K562 (cell line): ENCODE data around the gene CARF. TPM values are rescaled to one million over a fixed set of nuclear protein-coding genes. Genes with fewer than 3 reads are reported as not detected.

Experiments
- HDAC1 ChIP-seq, 2 experiments: fragments of 450-650 bp; IDR thresholded peaks; 2 replicates each; pipeline ENCODE4 v1.6.1; 2016 to 2017; ENCODE audit warnings: inconsistent platforms in 1 of 2, mild to moderate bottlenecking in 1 of 2, moderate library complexity in 1 of 2
- MAFG ChIP-seq: fragments of 450-650 bp; conservative IDR thresholded peaks from 2 replicates; pipeline ENCODE4 v1.6.1; 2016; ENCODE audit warnings: missing genetic modification characterization, missing compliant biosample characterization
- MAZ ChIP-seq, 2 experiments: fragments of 450-650 bp in 1 of 2; sonication (generic) in 1 of 2; formaldehyde crosslinking; IDR thresholded peaks in 1 of 2; conservative IDR thresholded peaks in 1 of 2; 2 replicates each; pipeline versions ENCODE4 v1.4.0 to v1.5.0; 2020; ENCODE audit warnings: mild to moderate bottlenecking in 1 of 2, missing genetic modification reagents in 1 of 2
- NRF1 ChIP-seq, 2 experiments: fragments of 450-650 bp; IDR thresholded peaks in 1 of 2; conservative IDR thresholded peaks in 1 of 2; 2 replicates each; pipeline ENCODE4 v1.6.1; 2014; ENCODE audit warnings: mild to moderate bottlenecking in 2 of 2
- SP1 ChIP-seq: sonication (generic); formaldehyde crosslinking; IDR thresholded peaks from 2 replicates; pipeline ENCODE4 v1.8.1; 2022; ENCODE audit warnings: mild to moderate bottlenecking, missing genetic modification reagents
- SPI1 ChIP-seq: IDR thresholded peaks from 2 replicates; pipeline ENCODE4 v1.6.1; 2011; ENCODE audit warnings: low read depth, low read length, control low read depth, borderline replicate concordance
- ZNF785 ChIP-seq: fragments of 250-450 bp; sonication (Bioruptor Pico); IDR thresholded peaks from 2 replicates; pipeline ENCODE4 v1.4.0; 2020; ENCODE audit warnings: mild to moderate bottlenecking
- polyA plus RNA-seq, 8 experiments: library from polyadenylated mRNA; depleted of rRNA in 4 of 8; stranded (reverse) in 5 of 8; unstranded in 3 of 8; fragments of >200 nt; fragmentation: Nextera tagmentation in 2 of 8; fragmentation: Illumina TruSeq in 1 of 8; extraction: Ambion mirVana in 2 of 8; extraction: Trizol in 1 of 8; gene quantifications; 2 replicates each; pipeline versions ENCODE4 v1.2.1 to v1.2.3, GENCODE V29; 2011 to 2014; ENCODE audit warnings: inconsistent platforms in 1 of 8, missing spikeins in 1 of 8
- total RNA-seq, 7 experiments: library from RNA; depleted of rRNA in 6 of 7; stranded (reverse); fragments of >200 nt in 6 of 7; fragmentation: Illumina TruSeq in 2 of 7; extraction: Trizol in 2 of 7; gene quantifications; 2 replicates each; pipeline versions ENCODE4 v1.2.1 to v1.2.3, GENCODE V29; 2011 to 2021; ENCODE audit warnings: low replicate concordance in 1 of 7
- TF ChIP-seq, protein P1 (sequence below): fragments of 450-650 bp; IDR thresholded peaks from 2 replicates; pipeline ENCODE4 v1.7.1; 2018; ENCODE audit warnings: mild to moderate bottlenecking, low read depth; ENCODE audit not compliant: partially characterized antibody
- TF ChIP-seq, protein P2 (sequence below): fragments of 250-450 bp; sonication (Bioruptor Pico); IDR thresholded peaks from 2 replicates; pipeline ENCODE4 v1.4.0; 2020
- TF ChIP-seq, protein P3 (sequence below): IDR thresholded peaks from 2 replicates; pipeline ENCODE4 v1.6.1; 2014; ENCODE audit warnings: antibody characterized with exemption
- TF ChIP-seq, protein P4 (sequence below): IDR thresholded peaks from 2 replicates; pipeline ENCODE4 v1.6.1; 2012; ENCODE audit warnings: low read depth, low read length, improper control_type of control experiment, borderline replicate concordance
- TF ChIP-seq, protein P5 (sequence below), 2 experiments: IDR thresholded peaks; 2 replicates each; pipeline ENCODE4 v1.6.1; 2011; ENCODE audit warnings: borderline replicate concordance in 1 of 2, control low read depth in 1 of 2, low read depth in 1 of 2, low read length in 1 of 2, mild to moderate bottlenecking in 1 of 2, mixed read lengths in 1 of 2, moderate library complexity in 1 of 2; ENCODE audit not compliant: insufficient read depth in 1 of 2, insufficient read length in 1 of 2, poor library complexity in 1 of 2, severe bottlenecking in 1 of 2; ENCODE audit errors: extremely low read depth in 1 of 2
- TF ChIP-seq, protein P6 (sequence below): fragments of 450-650 bp; IDR thresholded peaks from 2 replicates; pipeline ENCODE4 v1.6.1; 2018; ENCODE audit not compliant: partially characterized antibody

Gene CARF
- total and polyA plus RNA-seq, 9 of the 15 experiments (the other 6 are each of a cell fraction or from before 2014, with no cell fraction given): 0.31 to 4.2 (median 1.2) TPM

DNA sequence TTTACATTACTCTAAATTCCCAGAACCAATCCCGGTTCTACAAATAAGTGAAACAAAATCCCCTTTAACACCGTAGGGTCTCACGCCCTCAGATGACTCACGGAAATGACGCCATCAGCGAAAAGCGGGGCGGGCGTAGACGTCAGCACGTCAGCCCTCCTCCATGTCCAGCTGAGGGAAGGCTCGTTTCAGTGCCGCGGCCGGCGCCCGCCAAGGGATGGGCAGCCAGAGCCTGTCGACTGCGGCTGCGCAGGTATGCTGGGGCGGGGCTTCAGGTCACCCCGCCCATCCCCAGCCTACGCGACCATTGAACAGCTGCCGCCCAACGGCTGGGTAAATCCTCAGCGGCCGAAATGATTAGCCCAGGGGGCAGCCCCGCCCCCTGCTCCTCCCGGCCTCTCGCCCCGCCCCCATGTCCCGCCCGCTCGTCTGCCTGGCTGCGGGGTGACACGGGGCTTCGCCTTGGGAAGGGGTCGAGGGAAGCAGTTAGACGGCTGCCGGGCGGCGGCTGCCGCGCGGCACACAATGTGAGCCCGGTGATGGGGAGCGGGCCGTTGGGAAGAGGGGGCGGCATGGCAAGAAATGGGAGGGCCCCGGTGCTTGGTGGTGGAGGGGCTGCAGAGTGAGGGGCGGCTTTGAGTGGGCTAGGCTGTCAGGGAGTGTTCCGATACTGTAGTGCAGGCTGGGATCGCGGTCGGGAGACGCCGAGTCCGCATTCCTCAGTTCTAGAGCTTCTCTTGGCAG, 102.6 kb downstream of the CARF start, which contains the start of gene NBEAL1 (continued):
- TF ChIP-seq, protein P1, sequence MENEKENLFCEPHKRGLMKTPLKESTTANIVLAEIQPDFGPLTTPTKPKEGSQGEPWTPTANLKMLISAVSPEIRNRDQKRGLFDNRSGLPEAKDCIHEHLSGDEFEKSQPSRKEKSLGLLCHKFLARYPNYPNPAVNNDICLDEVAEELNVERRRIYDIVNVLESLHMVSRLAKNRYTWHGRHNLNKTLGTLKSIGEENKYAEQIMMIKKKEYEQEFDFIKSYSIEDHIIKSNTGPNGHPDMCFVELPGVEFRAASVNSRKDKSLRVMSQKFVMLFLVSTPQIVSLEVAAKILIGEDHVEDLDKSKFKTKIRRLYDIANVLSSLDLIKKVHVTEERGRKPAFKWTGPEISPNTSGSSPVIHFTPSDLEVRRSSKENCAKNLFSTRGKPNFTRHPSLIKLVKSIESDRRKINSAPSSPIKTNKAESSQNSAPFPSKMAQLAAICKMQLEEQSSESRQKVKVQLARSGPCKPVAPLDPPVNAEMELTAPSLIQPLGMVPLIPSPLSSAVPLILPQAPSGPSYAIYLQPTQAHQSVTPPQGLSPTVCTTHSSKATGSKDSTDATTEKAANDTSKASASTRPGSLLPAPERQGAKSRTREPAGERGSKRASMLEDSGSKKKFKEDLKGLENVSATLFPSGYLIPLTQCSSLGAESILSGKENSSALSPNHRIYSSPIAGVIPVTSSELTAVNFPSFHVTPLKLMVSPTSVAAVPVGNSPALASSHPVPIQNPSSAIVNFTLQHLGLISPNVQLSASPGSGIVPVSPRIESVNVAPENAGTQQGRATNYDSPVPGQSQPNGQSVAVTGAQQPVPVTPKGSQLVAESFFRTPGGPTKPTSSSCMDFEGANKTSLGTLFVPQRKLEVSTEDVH: peak; percentile 24
- TF ChIP-seq ZNF785 (no peak), MAZ (CRISPR knock-in tag; conservative IDR thresholded peaks at IDR 0.05 in 1 of 2, IDR thresholded peaks at IDR 0.05 in 1 of 2) (peak; percentile 43 to 60; a peak in 2 of 4 replicates), SPI1 (no peak), MAFG (tag) (peak; percentile 56), SP1 (CRISPR knock-in tag) (peak; percentile 68), HDAC1 (IDR thresholded peaks at IDR 0.05) (peak in 1 of 2 experiments; percentile 56; a peak in 1 of 4 replicates), NRF1 (conservative IDR thresholded peaks at IDR 0.05 in 1 of 2, IDR thresholded peaks at IDR 0.05 in 1 of 2) (peak; percentile 95 to 96)
- TF ChIP-seq, protein P2, sequence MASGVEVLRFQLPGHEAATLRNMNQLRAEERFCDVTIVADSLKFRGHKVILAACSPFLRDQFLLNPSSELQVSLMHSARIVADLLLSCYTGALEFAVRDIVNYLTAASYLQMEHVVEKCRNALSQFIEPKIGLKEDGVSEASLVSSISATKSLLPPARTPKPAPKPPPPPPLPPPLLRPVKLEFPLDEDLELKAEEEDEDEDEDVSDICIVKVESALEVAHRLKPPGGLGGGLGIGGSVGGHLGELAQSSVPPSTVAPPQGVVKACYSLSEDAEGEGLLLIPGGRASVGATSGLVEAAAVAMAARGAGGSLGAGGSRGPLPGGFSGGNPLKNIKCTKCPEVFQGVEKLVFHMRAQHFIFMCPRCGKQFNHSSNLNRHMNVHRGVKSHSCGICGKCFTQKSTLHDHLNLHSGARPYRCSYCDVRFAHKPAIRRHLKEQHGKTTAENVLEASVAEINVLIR (CRISPR knock-in tag): peak; percentile 86
- TF ChIP-seq, protein P3, sequence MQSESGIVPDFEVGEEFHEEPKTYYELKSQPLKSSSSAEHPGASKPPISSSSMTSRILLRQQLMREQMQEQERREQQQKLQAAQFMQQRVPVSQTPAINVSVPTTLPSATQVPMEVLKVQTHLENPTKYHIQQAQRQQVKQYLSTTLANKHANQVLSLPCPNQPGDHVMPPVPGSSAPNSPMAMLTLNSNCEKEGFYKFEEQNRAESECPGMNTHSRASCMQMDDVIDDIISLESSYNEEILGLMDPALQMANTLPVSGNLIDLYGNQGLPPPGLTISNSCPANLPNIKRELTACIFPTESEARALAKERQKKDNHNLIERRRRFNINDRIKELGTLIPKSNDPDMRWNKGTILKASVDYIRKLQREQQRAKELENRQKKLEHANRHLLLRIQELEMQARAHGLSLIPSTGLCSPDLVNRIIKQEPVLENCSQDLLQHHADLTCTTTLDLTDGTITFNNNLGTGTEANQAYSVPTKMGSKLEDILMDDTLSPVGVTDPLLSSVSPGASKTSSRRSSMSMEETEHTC: no peak
- TF ChIP-seq, protein P4, sequence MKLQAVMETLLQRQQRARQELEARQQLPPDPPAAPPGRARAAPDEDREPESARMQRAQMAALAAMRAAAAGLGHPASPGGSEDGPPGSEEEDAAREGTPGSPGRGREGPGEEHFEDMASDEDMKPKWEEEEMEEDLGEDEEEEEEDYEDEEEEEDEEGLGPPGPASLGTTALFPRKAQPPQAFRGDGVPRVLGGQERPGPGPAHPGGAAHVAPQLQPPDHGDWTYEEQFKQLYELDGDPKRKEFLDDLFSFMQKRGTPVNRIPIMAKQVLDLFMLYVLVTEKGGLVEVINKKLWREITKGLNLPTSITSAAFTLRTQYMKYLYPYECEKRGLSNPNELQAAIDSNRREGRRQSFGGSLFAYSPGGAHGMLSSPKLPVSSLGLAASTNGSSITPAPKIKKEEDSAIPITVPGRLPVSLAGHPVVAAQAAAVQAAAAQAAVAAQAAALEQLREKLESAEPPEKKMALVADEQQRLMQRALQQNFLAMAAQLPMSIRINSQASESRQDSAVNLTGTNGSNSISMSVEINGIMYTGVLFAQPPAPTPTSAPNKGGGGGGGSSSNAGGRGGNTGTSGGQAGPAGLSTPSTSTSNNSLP: no peak
- TF ChIP-seq, protein P5, sequence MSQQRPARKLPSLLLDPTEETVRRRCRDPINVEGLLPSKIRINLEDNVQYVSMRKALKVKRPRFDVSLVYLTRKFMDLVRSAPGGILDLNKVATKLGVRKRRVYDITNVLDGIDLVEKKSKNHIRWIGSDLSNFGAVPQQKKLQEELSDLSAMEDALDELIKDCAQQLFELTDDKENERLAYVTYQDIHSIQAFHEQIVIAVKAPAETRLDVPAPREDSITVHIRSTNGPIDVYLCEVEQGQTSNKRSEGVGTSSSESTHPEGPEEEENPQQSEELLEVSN (IDR thresholded peaks at IDR 0.05; ENCODE audit: borderline replicate concordance in 1 of 2, extremely low read depth in 1 of 2, insufficient read depth in 1 of 2, insufficient read length in 1 of 2, low read depth in 1 of 2, low read length in 1 of 2, poor library complexity in 1 of 2, severe bottlenecking in 1 of 2): peak in 1 of 2 experiments; percentile 58
- TF ChIP-seq, protein P6, sequence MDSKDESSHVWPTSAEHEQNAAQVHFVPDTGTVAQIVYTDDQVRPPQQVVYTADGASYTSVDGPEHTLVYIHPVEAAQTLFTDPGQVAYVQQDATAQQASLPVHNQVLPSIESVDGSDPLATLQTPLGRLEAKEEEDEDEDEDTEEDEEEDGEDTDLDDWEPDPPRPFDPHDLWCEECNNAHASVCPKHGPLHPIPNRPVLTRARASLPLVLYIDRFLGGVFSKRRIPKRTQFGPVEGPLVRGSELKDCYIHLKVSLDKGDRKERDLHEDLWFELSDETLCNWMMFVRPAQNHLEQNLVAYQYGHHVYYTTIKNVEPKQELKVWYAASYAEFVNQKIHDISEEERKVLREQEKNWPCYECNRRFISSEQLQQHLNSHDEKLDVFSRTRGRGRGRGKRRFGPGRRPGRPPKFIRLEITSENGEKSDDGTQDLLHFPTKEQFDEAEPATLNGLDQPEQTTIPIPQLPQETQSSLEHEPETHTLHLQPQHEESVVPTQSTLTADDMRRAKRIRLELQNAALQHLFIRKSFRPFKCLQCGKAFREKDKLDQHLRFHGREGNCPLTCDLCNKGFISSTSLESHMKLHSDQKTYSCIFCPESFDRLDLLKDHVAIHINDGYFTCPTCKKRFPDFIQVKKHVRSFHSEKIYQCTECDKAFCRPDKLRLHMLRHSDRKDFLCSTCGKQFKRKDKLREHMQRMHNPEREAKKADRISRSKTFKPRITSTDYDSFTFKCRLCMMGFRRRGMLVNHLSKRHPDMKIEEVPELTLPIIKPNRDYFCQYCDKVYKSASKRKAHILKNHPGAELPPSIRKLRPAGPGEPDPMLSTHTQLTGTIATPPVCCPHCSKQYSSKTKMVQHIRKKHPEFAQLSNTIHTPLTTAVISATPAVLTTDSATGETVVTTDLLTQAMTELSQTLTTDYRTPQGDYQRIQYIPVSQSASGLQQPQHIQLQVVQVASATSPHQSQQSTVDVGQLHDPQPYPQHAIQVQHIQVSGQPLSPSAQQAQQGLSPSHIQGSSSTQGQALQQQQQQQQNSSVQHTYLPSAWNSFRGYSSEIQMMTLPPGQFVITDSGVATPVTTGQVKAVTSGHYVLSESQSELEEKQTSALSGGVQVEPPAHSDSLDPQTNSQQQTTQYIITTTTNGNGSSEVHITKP: peak; percentile 80
